ENCODE measurements around the gene GNG11.

Gene GNG11

GRCh38 chr7:93948873-93949272 lies 27.3 kb downstream of the GNG11 start:
- DNase-seq: no peak

GRCh38 chr7:93949423-93949822 lies 27.9 kb downstream of the GNG11 start:
- DNase-seq: no peak

GRCh38 chr7:93955304-93955703 lies 33.8 kb downstream of the GNG11 start:
- DNase-seq: no peak

DNA sequence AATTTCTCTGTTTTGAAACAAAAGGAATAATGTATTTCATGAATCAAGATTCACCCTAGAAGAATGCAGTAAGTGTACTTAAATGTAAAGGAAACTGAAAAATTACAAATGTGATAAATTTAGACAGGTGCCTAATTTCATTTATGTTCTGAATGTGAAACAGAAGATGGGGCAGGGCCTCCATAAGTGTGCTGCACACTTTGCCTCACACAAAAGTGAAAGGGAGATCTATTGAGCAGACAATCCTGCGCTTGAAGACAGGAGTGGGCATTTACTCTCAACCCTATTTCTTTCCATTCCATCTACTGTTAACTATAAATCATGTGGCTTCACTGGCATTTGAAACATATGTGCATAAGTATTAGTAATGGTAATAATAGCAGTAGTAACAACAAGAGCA lies 36.2 kb downstream of the GNG11 start:
- no peak for DNase-seq

DNA sequence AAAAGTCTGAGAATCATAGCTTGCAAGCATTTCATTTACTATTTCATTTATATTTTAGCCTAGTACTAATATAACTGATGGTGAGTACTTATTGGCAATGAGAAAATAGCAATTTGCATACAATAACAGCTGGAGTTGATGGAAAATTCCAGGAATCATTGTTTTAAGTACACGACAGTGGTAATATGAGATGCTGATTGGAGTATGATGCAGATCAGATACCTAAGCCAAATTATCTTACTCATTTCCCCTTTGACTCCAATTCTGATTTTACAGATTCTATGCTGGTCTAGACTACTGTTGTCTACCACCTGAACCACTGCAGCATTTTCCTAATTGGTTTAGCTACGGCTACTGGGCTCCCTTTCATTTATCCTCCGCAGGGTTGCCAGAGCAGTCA lies 36.7 kb downstream of the GNG11 start:
- no peak for DNase-seq

- no peak for DNase-seq
Measured at GRCh38 chr7:93958651-93959050, 37.1 kb downstream of the GNG11 start.

GRCh38 chr7:93960986-93961385 lies 39.5 kb downstream of the GNG11 start:
- DNase-seq: no peak

DNA sequence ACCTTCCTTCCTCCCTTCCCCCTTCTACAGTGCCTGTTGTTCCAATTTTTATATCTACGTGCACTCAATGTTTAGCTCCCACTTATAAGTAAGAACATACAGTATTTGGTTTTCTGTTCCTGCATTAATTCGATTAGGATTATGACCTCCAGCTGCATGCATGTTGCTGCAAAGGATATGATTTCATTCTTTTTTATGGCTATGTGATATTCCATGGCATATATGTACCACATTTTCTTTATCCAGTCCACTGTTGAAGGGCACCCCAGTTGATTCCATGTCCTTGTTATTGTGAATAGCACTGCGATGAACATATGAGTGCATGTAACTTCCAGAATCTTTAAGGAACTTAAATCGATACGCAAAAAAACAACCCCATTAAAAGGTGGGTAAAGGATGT lies 42.7 kb downstream of the GNG11 start:
- no peak for DNase-seq

DNA sequence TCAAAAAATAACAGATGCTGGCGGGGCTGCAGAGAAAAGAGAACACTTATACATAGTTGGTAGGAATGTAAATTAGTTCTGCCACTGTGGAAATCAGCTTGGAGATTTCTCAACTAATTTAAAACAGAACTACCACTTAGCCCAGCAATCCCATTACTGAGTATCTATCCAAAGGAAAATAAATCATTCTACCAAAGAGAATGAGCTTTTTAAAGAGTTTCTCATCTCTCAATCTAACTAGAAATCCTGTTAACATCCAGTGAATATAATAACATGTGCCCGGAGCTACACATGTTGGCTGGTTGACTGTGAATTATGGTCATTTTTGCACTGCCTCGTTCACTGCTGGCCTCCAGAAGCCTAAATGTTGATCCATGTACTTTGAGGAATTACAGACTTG lies 43.3 kb downstream of the GNG11 start:
- no peak for DNase-seq

DNA sequence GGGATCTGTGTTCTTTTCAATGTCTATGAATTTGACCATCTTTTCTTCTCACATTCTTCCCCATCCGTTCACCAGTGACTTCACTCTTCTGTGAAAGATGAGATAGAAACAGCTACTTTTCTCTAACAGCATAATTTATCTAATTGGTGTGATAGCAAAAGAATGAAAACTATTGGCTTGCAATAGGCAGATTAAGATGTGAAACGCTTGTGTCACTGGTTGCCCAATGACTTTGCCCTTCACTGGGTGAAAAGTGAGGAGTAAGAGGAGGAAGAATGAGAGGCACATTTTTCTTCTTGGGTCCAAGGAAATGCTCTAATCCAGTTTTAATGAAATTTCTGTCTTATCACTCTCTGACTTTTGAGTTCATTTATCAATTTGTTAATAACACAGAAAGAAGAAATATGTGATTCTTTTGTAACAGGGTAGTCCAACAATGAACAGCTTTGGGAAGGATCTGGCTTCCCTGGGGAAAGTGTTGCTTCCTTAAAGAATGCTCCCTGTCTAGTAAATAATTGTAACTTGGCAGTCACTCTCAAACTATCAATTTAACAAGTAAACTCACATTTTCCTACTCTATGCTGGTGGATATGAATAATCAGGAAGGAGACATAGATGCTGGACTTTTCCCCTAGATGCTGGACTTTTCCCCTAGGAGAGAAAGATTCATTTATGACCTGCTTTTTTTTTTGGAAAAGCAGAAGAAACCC lies 47.5 kb downstream of the GNG11 start:
- DNase-seq: no peak

DNA sequence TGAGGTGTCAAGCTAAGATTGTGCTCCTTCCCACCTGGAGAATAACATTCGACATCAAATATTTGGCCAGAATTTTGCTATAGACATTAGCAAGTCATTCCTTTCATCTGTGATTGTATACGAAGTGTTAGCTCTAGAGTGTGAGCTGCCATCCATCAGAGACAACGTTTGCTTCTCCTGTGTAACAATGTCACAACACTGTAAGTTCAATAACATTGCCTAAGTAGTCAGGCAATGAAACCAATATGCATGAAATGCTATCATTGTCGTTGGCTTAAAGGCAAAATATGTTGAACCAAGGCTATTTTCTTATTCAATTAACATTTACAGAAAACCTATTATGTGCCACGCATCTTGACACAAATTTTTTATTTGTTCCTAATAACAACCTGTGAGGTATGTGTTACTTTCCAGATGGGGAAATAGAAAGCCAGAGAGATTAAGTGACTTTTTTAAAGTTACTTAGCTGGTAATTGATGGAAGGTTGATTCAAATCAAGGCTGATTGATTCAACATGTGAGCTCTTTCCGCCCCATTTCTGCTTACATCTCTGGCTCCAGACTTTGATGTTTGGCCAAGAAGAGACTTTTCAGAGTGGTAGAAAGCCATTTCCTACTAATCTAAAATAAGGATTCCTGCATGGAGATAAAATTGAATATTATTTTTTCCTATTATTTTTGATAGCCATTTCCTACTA lies 50.6 kb downstream of the GNG11 start:
- DNase-seq: no peak

DNA sequence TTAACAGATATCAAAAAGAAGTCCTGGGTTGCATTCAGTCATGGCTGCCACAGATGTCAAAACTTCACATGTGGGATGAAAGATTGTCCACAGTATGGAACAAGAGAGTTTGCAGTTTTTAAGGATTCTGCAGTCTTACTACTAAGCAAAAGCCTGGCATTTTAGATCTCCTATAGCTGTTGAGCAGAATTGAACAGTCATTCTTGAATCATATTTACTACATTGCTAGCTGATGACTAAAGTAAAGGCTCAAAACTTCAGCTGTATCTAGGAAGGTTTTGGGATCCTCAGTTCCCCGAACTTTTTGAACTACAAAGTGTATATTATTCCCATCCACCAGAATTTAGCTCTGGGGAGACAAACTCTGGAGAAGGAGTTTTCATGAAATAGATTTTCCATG lies 51.6 kb downstream of the GNG11 start:
- no peak for DNase-seq

GRCh38 chr7:93977211-93977950 lies 55.8 kb downstream of the GNG11 start:
- no peak for DNase-seq
